IPS-NIHi7 (cell line): Measurements from ENCODE around the gene SDC3.
"Not testable (repeated sequence)": the region's sequence is repeated elsewhere in the genome, so short reads cannot be mapped to it uniquely, and the experiment has no call there.

ENCODE experiments used
- DNase-seq: peaks from one replicate; pipeline ENCODE4 v3.0.0; 2012; ENCODE audit warnings: mixed read lengths; ENCODE audit errors: extremely low spot score

SDC3 gene

GRCh38 chr1:30908696-30909364 is at the start of gene SDC3:
Gene SDC3, minus strand, starts transcription at chr1:30908758. Its CDS starts 172 bp downstream, at chr1:30908586.
- no peak for DNase-seq

- no peak for DNase-seq
Measured at GRCh38 chr1:30957560-30958222, 49.1 kb upstream of the SDC3 start.

GRCh38 chr1:30955448-30956015 is 47.0 kb upstream of the SDC3 start:
- DNase-seq, result no peak

- no peak for DNase-seq
Measured at GRCh38 chr1:30953685-30954084, 45.1 kb upstream of the SDC3 start.

GRCh38 chr1:30952098-30952497 is 43.5 kb upstream of the SDC3 start:
- DNase-seq, result no peak

- no peak for DNase-seq
Measured at GRCh38 chr1:30950700-30951099, 42.1 kb upstream of the SDC3 start.

- DNase-seq, result no peak
Measured at GRCh38 chr1:30950053-30950452, 41.5 kb upstream of the SDC3 start.

GRCh38 chr1:30949487-30949838 is 40.9 kb upstream of the SDC3 start:
- DNase-seq, result not testable (repeated sequence)

GRCh38 chr1:30948813-30949486 is 40.4 kb upstream of the SDC3 start:
- DNase-seq, result not testable (repeated sequence)

GRCh38 chr1:30948278-30948677 is 39.7 kb upstream of the SDC3 start:
- no peak for DNase-seq

- DNase-seq, result no peak
Measured at GRCh38 chr1:30947212-30947611, 38.7 kb upstream of the SDC3 start.

GRCh38 chr1:30942326-30942963 is 33.9 kb upstream of the SDC3 start:
- no peak for DNase-seq

GRCh38 chr1:30940541-30940940 is 32.0 kb upstream of the SDC3 start:
- DNase-seq, result no peak

- DNase-seq, result no peak
Measured at GRCh38 chr1:30936541-30937171, 28.1 kb upstream of the SDC3 start.

GRCh38 chr1:30935758-30936157 is 27.2 kb upstream of the SDC3 start:
- not testable (repeated sequence) for DNase-seq

GRCh38 chr1:30934613-30935012 is 26.1 kb upstream of the SDC3 start:
- DNase-seq, result no peak

- DNase-seq, result peak; percentile 34
Measured at GRCh38 chr1:30933874-30934252, 25.3 kb upstream of the SDC3 start.

GRCh38 chr1:30930631-30931173 is 22.1 kb upstream of the SDC3 start:
- DNase-seq, result no peak

- no peak for DNase-seq
Measured at GRCh38 chr1:30929944-30930525, 21.5 kb upstream of the SDC3 start.

GRCh38 chr1:30929135-30929889 is 20.8 kb upstream of the SDC3 start:
- DNase-seq, result peak; percentile 83
